GM13976 (cell line): ENCODE results near the gene ANKH.
A peak's percentile ranks its signal among the peaks of the same experiment; 100 is the strongest.

Experiments
- DNase-seq: peaks from one replicate; pipeline ENCODE4 v3.0.0; 2012; ENCODE audit warnings: low spot score
- in situ Hi-C: fragments of 300-500 bp; cut with MboI; formaldehyde crosslinking; loops from one replicate; pipeline ENCODE4 v1.12.0; 2022; ENCODE audit warnings: low sequenced_read_pairs, mixed read lengths, inconsistent platforms; ENCODE audit not compliant: unreplicated experiment
- TF ChIP-seq, protein P1 (sequence below): IDR thresholded peaks from 2 replicates; pipeline ENCODE4 v1.5.1; 2012; ENCODE audit warnings: borderline replicate concordance, mild to moderate bottlenecking; ENCODE audit not compliant: insufficient read depth; ENCODE audit errors: extremely low read depth, missing control alignments, control extremely low read depth

ANKH gene

DNA sequence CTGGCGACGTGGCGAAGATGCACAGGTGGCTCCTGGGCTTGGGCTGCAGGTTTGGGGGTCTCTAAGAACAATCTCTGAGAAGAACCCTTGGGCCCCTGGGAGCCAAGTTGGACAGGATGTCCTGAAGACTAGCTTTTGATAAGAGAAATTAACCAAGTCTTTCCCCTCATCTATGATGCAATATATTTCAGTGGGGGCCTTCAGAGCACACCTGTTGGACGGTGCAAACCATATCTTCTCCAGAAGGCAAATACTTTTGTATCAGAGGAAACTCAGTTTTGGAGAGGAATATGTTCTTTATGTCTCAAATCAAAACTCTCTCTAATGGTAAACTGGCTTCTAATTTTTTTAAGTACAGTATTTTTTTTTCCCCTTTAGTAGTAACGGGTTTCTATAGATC, 178.5 kb downstream of the ANKH start:
- in situ Hi-C loops = no loop called here
- DNase-seq = no peak
- TF ChIP-seq, protein P1, sequence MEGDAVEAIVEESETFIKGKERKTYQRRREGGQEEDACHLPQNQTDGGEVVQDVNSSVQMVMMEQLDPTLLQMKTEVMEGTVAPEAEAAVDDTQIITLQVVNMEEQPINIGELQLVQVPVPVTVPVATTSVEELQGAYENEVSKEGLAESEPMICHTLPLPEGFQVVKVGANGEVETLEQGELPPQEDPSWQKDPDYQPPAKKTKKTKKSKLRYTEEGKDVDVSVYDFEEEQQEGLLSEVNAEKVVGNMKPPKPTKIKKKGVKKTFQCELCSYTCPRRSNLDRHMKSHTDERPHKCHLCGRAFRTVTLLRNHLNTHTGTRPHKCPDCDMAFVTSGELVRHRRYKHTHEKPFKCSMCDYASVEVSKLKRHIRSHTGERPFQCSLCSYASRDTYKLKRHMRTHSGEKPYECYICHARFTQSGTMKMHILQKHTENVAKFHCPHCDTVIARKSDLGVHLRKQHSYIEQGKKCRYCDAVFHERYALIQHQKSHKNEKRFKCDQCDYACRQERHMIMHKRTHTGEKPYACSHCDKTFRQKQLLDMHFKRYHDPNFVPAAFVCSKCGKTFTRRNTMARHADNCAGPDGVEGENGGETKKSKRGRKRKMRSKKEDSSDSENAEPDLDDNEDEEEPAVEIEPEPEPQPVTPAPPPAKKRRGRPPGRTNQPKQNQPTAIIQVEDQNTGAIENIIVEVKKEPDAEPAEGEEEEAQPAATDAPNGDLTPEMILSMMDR = no peak

DNA sequence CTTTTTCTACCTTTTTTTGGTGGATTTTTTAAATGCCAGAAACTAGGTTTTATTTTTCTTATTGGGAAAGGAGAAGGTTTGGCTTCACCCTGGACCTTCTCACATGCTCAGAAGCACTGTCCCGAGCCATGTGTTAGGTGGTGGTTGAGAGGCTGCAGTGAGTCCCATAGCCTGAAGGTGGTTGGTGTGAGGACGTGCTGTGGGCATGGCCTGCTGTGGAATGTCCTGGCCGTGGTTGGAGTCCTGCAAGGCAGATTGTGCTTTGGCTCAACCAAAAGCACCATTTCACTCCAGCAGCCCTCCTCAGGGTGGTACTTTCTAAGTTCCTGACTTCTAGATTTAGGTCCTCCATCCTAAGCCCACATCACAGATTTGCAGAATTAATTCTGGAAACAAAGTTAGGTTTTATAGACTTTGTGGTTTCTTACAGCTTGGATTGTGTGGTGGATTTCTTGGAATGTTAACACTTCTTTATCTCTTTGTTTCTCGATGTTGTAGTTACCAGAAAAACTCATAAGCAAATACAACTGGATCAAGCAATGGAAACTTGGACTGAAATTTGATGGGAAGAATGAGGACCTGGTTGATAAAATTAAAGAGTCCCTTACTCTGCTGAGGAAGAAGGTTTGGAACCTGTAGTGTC, 184.4 kb downstream of the ANKH start:
- in situ Hi-C loops = no loop called here
- no peak for DNase-seq
- TF ChIP-seq, protein P1 = no peak

DNA sequence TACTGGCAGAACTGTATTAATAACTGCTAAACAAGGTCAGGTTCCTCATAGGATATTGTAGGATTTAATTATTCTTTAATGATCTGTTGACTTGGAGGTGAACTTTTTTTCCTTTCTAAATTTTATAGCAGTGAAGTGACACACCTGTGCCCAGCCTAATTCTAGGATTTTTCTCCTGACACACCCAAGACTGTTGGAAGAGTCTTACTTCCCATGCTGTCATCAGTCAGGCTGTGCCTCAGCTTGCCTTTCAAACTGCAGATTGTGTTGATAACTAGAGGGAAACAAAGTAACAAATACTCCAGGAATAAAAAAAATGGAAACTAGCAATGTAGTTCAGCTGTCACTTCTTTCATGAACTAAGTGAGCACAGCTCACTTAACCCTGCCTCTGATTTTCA, 185.1 kb downstream of the ANKH start:
- TF ChIP-seq, protein P1 = no peak
- in situ Hi-C loops = no loop called here
- DNase-seq = no peak

DNA sequence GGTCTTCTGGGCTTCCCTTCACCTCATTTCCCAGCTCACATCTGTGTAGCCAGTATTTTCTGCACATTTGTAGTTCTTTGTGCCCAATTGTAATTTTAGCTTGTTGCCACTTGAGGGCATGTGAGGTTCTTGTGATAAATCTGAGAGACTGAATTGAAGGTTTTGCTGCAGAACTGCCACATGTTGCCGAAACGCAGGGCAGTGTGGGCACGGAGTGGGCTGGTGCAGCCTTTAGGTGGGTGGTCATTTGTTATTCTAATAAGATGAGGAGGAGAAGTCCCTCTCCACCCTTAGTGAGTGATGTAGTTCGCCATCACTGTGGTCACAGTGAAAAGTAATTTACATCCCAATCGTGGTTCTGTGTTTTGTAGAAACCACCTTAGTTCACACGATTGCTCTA, 185.8 kb downstream of the ANKH start:
- in situ Hi-C loops = no loop called here
- TF ChIP-seq, protein P1 = peak; percentile 74
- DNase-seq = peak; percentile 65

DNA sequence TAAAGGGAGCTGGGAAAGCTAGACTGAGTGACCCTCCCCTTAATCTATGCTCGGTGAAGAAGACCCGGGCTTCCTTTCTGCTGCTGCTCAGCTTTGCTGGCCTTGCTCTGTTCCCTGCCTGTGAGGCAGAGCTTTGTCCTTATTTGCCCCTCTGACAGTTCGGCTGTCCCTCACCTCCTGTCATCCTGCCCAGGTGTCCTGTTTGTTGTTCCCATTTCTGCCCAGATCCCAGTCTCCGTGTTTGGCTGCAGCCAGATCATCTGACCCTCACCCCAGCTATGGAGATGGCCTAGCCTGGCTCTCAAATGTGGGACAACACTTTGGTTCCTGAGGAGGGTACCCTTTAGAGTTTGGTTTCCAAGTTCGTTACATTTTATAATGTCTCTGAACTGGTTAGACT, 186.8 kb downstream of the ANKH start:
- no peak for DNase-seq
- in situ Hi-C loops = no loop called here
- TF ChIP-seq, protein P1 = no peak

DNA sequence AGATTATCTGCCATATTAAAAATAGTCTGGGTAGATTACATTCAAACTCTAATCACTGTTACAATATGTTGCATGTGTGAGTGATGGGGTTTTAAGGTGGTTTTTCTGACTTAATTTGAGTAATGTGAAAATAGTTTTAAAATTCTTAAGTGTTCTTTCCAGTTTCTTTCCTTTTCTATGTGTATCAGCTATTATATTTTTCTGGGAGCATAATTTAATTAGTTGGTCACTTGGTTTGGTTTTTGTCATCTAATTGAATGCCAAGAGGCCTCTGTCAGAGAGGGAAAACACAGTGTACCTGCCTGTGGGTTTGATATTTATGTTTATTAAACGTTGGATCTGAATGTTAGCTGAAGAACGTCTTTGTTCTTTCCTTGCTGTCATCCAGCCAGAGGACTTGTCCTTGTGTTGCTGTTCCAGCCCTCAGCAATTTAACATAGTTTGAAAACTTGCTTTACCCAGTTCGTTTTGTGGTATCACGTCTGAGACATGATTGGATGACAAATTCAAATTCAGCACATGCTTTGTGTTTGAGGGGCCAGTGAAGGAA, 187.6 kb downstream of the ANKH start:
- TF ChIP-seq, protein P1 = no peak
- DNase-seq = no peak

More for the DNA sequence above, 187.6 kb downstream of the ANKH start:
- in situ Hi-C loops = no loop called here
